NCI-H345 (cell line): Measurements from ENCODE around the gene RSPH1.

Source experiments
- DNase-seq: peaks from one replicate; lab custom pipeline; 2025; lab: John Stamatoyannopoulos, UW

RSPH1 gene

DNA sequence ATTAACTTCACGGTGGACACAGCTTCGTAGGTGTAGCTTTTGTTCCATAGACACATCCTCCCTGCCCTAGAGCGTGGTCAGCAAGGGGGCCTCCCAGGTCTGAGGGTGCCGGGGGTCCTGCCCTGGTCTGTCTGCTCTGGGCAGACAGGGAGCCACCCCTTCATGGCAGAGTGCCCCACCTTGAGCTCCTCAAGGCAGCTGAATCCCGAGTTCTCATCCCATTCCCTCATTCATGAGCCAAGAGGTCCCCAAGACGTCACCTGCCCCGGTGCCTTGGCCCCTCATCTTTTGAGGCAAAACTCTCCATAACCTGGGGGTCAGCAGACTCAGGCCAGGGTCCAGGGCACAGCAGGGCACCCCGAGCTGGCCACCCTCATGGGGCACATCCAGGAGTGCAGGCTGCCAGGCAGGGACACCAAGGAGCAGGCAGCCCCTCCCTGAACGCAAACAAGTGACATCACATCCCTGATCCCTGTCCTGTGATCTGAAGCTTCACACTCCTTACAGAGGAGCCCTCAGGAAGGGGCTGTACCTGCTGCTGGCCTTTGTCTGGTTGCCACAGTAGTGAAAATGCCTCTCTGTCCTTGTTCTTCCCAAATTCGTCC, 69.0 kb downstream of the RSPH1 start:
- no peak for DNase-seq

DNA sequence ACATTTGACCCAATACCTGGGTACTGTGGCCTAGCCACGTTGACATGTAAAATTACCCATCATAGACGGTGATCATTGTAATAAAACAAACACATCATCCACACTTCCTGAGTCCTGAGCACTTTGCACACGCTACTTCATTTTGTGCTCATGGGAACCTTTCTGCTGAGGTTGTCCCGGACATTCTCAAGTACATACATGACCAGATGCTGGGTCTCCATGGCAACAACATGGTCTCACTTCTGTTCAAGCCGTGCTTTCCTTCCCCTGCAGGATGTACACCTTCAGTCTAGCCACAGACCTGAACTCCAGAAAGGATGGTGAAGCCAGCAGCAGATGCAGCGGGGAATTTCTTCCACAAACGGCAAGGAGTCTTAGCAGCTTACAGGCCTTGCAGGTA, 69.6 kb downstream of the RSPH1 start:
- DNase-seq: no peak

DNA sequence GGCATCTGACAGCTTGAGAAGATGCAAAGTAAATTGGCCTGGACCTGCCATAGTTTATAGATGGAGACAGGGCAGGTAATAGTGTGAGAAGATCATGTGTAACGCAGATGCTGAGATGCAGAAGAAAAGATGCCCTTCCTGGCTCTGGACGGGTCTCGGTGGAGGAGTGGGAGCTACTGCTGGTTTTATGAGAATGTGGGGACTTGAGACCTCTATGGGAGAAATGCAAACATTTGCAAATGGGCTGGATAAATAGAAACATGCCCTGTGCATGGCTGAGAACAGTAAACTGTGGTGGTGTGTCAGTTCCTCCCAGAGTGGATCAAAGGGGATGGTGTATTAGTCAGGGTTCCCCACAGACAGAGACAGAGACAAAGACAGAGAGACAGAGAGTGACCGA, 70.4 kb downstream of the RSPH1 start:
- no peak for DNase-seq

DNA sequence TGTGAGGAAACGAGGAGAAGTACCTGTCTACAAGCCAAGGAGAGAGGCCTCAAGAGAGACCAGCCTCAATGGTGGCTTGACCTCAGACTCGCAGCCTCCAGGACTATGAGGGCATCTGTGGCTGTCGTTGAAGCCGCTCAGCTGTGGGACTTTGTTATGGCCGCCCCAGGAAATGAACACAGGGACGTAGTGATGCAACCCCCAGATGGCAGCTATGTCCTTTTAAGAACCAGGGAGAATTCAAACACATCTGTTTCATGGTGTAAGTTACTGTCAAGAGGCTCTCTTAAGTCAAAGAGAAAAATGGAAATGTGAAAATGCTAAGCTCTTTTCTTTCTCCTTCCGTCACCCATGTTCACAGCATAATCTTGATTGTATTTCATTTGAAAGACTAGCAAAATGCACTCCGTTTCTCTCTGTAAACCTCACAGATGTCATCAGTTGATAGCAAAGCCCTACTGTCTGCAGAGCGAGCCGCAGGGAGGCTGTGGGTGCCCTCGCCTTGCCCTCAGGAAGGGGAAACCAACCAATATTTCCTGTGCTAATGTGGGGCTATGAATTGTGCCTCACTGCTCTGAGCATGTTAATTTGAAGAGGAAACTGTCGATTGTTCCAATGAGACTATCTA, 71.0 kb downstream of the RSPH1 start:
- no peak for DNase-seq

DNA sequence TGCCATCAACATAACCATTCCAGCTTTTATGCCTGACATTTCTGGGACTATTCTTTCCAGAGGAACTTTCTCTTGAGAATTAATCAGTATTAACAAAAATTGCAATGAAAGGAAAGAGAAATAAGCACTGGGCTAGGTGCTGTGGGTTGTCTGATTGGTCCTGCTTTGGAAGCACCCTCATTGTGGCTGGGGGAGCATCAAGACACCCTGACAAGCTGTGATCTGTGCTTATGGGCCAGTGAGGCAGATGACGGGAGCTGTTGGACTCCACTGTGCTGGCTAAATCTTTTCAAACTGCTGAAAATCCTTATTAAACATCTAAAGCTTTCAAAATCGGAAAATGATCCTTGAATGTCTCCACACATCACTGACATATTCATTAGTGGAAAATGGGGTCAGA, 72.3 kb downstream of the RSPH1 start:
- no peak for DNase-seq

DNA sequence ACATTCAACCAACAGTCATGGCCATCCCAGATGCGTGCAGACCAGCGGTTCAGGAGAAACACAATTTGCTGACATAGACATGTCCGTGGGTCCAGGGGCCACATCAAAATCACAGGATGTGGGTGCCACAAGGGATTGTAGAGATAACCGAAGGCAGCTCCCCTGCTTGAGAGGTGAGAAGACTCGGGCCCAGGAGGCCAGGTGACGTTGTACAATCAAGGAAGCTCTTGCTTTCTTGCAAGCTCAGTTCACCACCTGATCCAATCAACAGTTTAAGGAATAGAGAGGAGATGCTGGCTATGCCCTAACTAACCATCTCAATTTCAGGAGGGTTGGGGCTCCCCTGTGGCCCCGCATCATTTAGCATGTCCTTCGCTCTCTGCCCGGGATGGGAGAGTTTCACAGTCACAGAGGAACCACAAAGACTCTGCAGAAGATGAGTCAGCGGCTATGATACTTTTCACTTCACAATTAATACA, 72.8 kb downstream of the RSPH1 start:
- DNase-seq: no peak
